ENCODE results near the gene SETD5. TPM values are rescaled to one million over a fixed set of nuclear protein-coding genes. Genes with fewer than 3 reads are reported as not detected.

The SETD5 gene
- total and polyA plus RNA-seq, 2 of the 4 experiments (the other 2 are of a cell fraction): 42.7 to 62.9 TPM

DNA sequence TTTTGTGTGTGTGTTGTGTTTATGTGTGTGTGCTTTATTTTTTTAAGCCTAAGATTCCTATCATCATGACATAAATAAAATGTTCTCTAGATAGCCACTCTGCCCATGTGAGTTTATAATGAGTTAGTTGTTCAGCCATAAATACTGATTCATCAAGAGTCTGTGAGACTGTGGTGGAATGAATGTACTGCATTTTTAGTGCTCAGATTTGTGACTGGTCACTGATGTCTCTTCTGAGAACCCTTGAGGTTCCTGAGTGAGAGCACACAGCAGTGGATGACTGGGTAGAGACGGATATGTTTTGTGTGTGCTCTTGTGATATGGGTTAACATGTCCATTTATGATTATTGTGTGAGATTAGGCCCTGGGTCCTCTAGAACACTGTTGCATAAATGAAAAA lies 51.2 kb downstream of the SETD5 start:
- peaks cover 53% of the 10 kb centered on the region for H3K36me3 ChIP-seq (ENCODE audit: control insufficient read depth, insufficient read depth, low read length)
- no peak overlapping the region for H2BK120ac ChIP-seq (ENCODE audit: low read depth, low read length)
- H3K4me1 ChIP-seq (ENCODE audit: control insufficient read depth, insufficient read depth, low read length): no peaks in the 10 kb centered on the region; the same call in 1 of the 2 replicates
- no CpG with 5 or more reads among the region's 1 CpG for WGBS, 2 experiments (ENCODE audit: extremely low coverage in 2 of 2, insufficient read length in 1 of 2)
- no peak overlapping the region for H3K14ac ChIP-seq (replicated peaks; ENCODE audit: low read depth, low read length)
- no peak overlapping the region for H3K18ac ChIP-seq (ENCODE audit: low read depth, low read length)
- H2AFZ ChIP-seq (replicated peaks; ENCODE audit: low read length, poor library complexity): no peak overlapping the region
- H2AK9ac ChIP-seq (replicated peaks; ENCODE audit: low read depth, low read length, poor library complexity): no peak overlapping the region
- ChIA-PET POLR2A (ENCODE audit: unreplicated experiment) (no interaction called here), CTCF (interaction anchor here (1.1 kb wide), 1 partner anchor 11 kb away, joined by 3 read pairs; no protein-coding TSS in a partner anchor)
- no peak overlapping the region for H2AK5ac ChIP-seq (ENCODE audit: low read depth, low read length)
- no peak overlapping the region for H4K8ac ChIP-seq (ENCODE audit: low read depth in 2 of 2, low read length in 2 of 2)
- ATAC-seq (ENCODE audit: low read depth): peak; percentile 82
- dilution Hi-C loops (cut with HindIII; ENCODE audit: low sequenced_read_pairs, unreplicated experiment) (no loop called here), in situ Hi-C loops (cut with MboI; ENCODE audit: low sequenced_read_pairs) (no loop called here), intact Hi-C loops (cut with micrococcal nuclease) (no loop called here)
- no peak overlapping the region for H2BK15ac ChIP-seq (ENCODE audit: low read depth, low read length)
- no peaks in the 10 kb centered on the region for H3K9me1 ChIP-seq (ENCODE audit: insufficient read depth, low read length)
- peak; percentile 54 for DNase-seq
- no peak overlapping the region for H2BK5ac ChIP-seq (ENCODE audit: low read depth, low read length, poor library complexity, severe bottlenecking)
- no peak overlapping the region for H3K27ac ChIP-seq (ENCODE audit: insufficient read depth, low read length)
- no peak overlapping the region for H3K56ac ChIP-seq (ENCODE audit: extremely low read depth, insufficient read depth, low read length)
- no peak overlapping the region for H3K4me2 ChIP-seq (ENCODE audit: low read depth, low read length)
- no peak overlapping the region for H3K4me3 ChIP-seq (ENCODE audit: insufficient read depth, low read depth, low read length)
- H3K4ac ChIP-seq (ENCODE audit: low read depth, low read length): no peak overlapping the region
- H3K27me3 ChIP-seq (ENCODE audit: control insufficient read depth, insufficient read depth, low read length): no peaks in the 10 kb centered on the region
- H4K20me1 ChIP-seq (ENCODE audit: insufficient read depth, low read length): peaks cover 19% of the 10 kb centered on the region
- H2BK20ac ChIP-seq (ENCODE audit: low read depth, low read length): no peak overlapping the region
- no peaks in the 10 kb centered on the region for H3K9me3 ChIP-seq (ENCODE audit: control insufficient read depth, insufficient read depth, low read length)
- BruUV-seq (replicated peaks): no TSS peak
- H3K9ac ChIP-seq (ENCODE audit: low read depth, low read length): no peak overlapping the region
- no peak overlapping the region for H4K5ac ChIP-seq (ENCODE audit: low read depth, low read length)
- no peak overlapping the region for H4K91ac ChIP-seq (ENCODE audit: insufficient read depth, low read depth, low read length)
- TF ChIP-seq MAFK (IDR thresholded peaks at IDR 0.05; ENCODE audit: low read depth, low read length): no peak
- TF ChIP-seq, protein P1, sequence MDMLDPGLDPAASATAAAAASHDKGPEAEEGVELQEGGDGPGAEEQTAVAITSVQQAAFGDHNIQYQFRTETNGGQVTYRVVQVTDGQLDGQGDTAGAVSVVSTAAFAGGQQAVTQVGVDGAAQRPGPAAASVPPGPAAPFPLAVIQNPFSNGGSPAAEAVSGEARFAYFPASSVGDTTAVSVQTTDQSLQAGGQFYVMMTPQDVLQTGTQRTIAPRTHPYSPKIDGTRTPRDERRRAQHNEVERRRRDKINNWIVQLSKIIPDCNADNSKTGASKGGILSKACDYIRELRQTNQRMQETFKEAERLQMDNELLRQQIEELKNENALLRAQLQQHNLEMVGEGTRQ (IDR thresholded peaks at IDR 0.05; ENCODE audit: low read depth, low read length): no peak
- TF ChIP-seq, protein P2, sequence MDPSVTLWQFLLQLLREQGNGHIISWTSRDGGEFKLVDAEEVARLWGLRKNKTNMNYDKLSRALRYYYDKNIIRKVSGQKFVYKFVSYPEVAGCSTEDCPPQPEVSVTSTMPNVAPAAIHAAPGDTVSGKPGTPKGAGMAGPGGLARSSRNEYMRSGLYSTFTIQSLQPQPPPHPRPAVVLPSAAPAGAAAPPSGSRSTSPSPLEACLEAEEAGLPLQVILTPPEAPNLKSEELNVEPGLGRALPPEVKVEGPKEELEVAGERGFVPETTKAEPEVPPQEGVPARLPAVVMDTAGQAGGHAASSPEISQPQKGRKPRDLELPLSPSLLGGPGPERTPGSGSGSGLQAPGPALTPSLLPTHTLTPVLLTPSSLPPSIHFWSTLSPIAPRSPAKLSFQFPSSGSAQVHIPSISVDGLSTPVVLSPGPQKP (IDR thresholded peaks at IDR 0.05; ENCODE audit: borderline replicate concordance, low read depth, low read length): no peak
- no peak for TF ChIP-seq MXI1 (IDR thresholded peaks at IDR 0.05; ENCODE audit: borderline replicate concordance, low read depth, low read length)
- TF ChIP-seq, protein P3, sequence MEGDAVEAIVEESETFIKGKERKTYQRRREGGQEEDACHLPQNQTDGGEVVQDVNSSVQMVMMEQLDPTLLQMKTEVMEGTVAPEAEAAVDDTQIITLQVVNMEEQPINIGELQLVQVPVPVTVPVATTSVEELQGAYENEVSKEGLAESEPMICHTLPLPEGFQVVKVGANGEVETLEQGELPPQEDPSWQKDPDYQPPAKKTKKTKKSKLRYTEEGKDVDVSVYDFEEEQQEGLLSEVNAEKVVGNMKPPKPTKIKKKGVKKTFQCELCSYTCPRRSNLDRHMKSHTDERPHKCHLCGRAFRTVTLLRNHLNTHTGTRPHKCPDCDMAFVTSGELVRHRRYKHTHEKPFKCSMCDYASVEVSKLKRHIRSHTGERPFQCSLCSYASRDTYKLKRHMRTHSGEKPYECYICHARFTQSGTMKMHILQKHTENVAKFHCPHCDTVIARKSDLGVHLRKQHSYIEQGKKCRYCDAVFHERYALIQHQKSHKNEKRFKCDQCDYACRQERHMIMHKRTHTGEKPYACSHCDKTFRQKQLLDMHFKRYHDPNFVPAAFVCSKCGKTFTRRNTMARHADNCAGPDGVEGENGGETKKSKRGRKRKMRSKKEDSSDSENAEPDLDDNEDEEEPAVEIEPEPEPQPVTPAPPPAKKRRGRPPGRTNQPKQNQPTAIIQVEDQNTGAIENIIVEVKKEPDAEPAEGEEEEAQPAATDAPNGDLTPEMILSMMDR (conservative IDR thresholded peaks at IDR 0.05; ENCODE audit: low read depth, low read length): no peak
- TF ChIP-seq RCOR1 (IDR thresholded peaks at IDR 0.05; ENCODE audit: insufficient replicate concordance, low read length): no peak
- H3K23ac ChIP-seq (ENCODE audit: low read depth, low read length): no peak overlapping the region
- H3K79me1 ChIP-seq (ENCODE audit: low read depth in 1 of 2, low read length in 2 of 2): peaks cover 23 to 49% of the 10 kb centered on the region in 2 experiments

Measured in IMR-90 (cell line).